MM.1S (cell line): Measurements from ENCODE around the gene RGS8.

Source experiments
- DNase-seq: peaks from one replicate; pipeline ENCODE4 v3.0.0-alpha.2; 2015
- H2AFZ ChIP-seq: fragments of 300-600 bp; sonication (generic); 2 replicates; pipeline ENCODE4 v1.6.0; 2016; ENCODE audit warnings: antibody characterized with exemption, low read length
- H3F3A ChIP-seq: fragments of 300-600 bp; sonication (generic); 2 replicates; pipeline ENCODE4 v1.6.1; 2016; ENCODE audit warnings: mild to moderate bottlenecking, antibody characterized with exemption, low read length, moderate library complexity, mixed read lengths; ENCODE audit not compliant: insufficient read depth
- H3K27ac ChIP-seq: fragments of 300-600 bp; sonication (generic); 2 replicates; pipeline ENCODE4 v1.5.1; 2016; ENCODE audit warnings: mild to moderate bottlenecking, low read length
- H3K27me3 ChIP-seq: fragments of 300-600 bp; sonication (generic); replicated peaks from 2 replicates; pipeline ENCODE4 v1.6.0; 2016; ENCODE audit warnings: low read length; ENCODE audit not compliant: insufficient read depth
- H3K36me3 ChIP-seq: fragments of 300-600 bp; sonication (generic); replicated peaks from 2 replicates; pipeline ENCODE4 v1.6.1; 2016; ENCODE audit warnings: mild to moderate bottlenecking, low read length, mixed read lengths; ENCODE audit not compliant: insufficient read depth
- H3K4me1 ChIP-seq: fragments of 300-600 bp; sonication (generic); 2 replicates; pipeline ENCODE4 v1.6.1; 2016; ENCODE audit warnings: low read length, mixed read lengths
- H3K4me2 ChIP-seq: fragments of 300-600 bp; sonication (generic); 2 replicates; pipeline ENCODE4 v1.6.0; 2016; ENCODE audit warnings: low read depth, low read length
- H3K4me3 ChIP-seq: fragments of 300-600 bp; sonication (generic); 2 replicates; pipeline ENCODE4 v1.5.1; 2016; ENCODE audit warnings: low read length, mixed read lengths
- H3K79me2 ChIP-seq: fragments of 300-600 bp; sonication (generic); 2 replicates; pipeline ENCODE4 v1.6.1; 2016; ENCODE audit warnings: mixed run types, low read length, mixed read lengths
- H3K9ac ChIP-seq: fragments of 300-600 bp; sonication (generic); 2 replicates; pipeline ENCODE4 v1.6.1; 2016; ENCODE audit warnings: low read length, mixed read lengths
- H3K9me2 ChIP-seq: fragments of 300-600 bp; sonication (generic); replicated peaks from 2 replicates; pipeline ENCODE4 v1.6.1; 2016; ENCODE audit warnings: mild to moderate bottlenecking, low read length, mixed read lengths; ENCODE audit not compliant: insufficient read depth
- H3K9me3 ChIP-seq: fragments of 300-600 bp; sonication (generic); replicated peaks from 2 replicates; pipeline ENCODE4 v1.6.1; 2016; ENCODE audit warnings: mild to moderate bottlenecking, low read length, mixed read lengths; ENCODE audit not compliant: insufficient read depth
- H4K20me1 ChIP-seq: fragments of 300-600 bp; sonication (generic); 2 replicates; pipeline ENCODE4 v1.6.1; 2016; ENCODE audit warnings: mild to moderate bottlenecking, low read length, moderate library complexity, mixed read lengths; ENCODE audit not compliant: insufficient read depth
- EZH2 ChIP-seq: fragments of 300-600 bp; sonication (generic); optimal IDR thresholded peaks from 2 replicates; pipeline ENCODE3; 2017; ENCODE audit warnings: low read depth, mild to moderate bottlenecking, antibody characterized with exemption, low read length, mixed read lengths
- EZH2phosphoT487 ChIP-seq: fragments of 300-600 bp; sonication (generic); IDR thresholded peaks from 2 replicates; pipeline ENCODE4 v1.6.1; 2018; ENCODE audit warnings: antibody characterized with exemption, low read length
- TF ChIP-seq, protein P1 (sequence below): fragments of 300-600 bp; sonication (generic); IDR thresholded peaks from 2 replicates; pipeline ENCODE4 v1.5.1; 2016; ENCODE audit warnings: antibody characterized with exemption, low read length, mixed read lengths

RGS8 gene

GRCh38 chr1:182635871-182636270 lies 48.5 kb downstream of the RGS8 start:
- H4K20me1 ChIP-seq: no peaks in the 10 kb centered on the region
- no peaks in the 10 kb centered on the region for H3K36me3 ChIP-seq
- H3K9me2 ChIP-seq: no peaks in the 10 kb centered on the region
- no peak for DNase-seq
- no peaks in the 10 kb centered on the region for H3F3A ChIP-seq
- H3K4me2 ChIP-seq: no peak overlapping the region
- H3K4me3 ChIP-seq: no peak overlapping the region
- no peak overlapping the region for H2AFZ ChIP-seq
- H3K9ac ChIP-seq: no peak overlapping the region
- TF ChIP-seq EZH2phosphoT487: no peak
- TF ChIP-seq EZH2: no peak
- TF ChIP-seq, protein P1, sequence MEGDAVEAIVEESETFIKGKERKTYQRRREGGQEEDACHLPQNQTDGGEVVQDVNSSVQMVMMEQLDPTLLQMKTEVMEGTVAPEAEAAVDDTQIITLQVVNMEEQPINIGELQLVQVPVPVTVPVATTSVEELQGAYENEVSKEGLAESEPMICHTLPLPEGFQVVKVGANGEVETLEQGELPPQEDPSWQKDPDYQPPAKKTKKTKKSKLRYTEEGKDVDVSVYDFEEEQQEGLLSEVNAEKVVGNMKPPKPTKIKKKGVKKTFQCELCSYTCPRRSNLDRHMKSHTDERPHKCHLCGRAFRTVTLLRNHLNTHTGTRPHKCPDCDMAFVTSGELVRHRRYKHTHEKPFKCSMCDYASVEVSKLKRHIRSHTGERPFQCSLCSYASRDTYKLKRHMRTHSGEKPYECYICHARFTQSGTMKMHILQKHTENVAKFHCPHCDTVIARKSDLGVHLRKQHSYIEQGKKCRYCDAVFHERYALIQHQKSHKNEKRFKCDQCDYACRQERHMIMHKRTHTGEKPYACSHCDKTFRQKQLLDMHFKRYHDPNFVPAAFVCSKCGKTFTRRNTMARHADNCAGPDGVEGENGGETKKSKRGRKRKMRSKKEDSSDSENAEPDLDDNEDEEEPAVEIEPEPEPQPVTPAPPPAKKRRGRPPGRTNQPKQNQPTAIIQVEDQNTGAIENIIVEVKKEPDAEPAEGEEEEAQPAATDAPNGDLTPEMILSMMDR: no peak
- H3K4me1 ChIP-seq: no peaks in the 10 kb centered on the region
- H3K9me3 ChIP-seq: no peaks in the 10 kb centered on the region
- no peaks in the 10 kb centered on the region for H3K27me3 ChIP-seq
- H3K27ac ChIP-seq: no peak overlapping the region
- H3K79me2 ChIP-seq: no peaks in the 10 kb centered on the region
